H1 (cell line): Measurements from ENCODE around the gene CASP4. TPM values are rescaled to one million over a fixed set of nuclear protein-coding genes. Genes with fewer than 3 reads are reported as not detected.

ENCODE experiments used
- CTCF ChIA-PET: fragments of 300-600 bp; sonication (Branson Sonifier 250); formaldehyde crosslinking; loops from one replicate; lab custom pipeline; 2021; ENCODE audit not compliant: partially characterized antibody; lab: Charles Lee
- POLR2A ChIA-PET: fragments of 300-600 bp; sonication (Branson Sonifier 250); formaldehyde crosslinking; loops from one replicate; lab custom pipeline; 2021; ENCODE audit warnings: inconsistent platforms; ENCODE audit not compliant: partially characterized antibody; lab: Charles Lee
- DNase-seq, 2 experiments: peaks; one replicate each; pipeline versions ENCODE4 v3.0.0 to v3.0.0-alpha.2; 2010 to 2022; ENCODE audit warnings: low spot score in 2 of 2, low read depth in 1 of 2, mixed read lengths in 1 of 2
- FAIRE-seq: peaks from 2 replicates; lab custom pipeline; 2011; peaks lifted over from hg19 to GRCh38; lab: Jason Lieb, UNC
- H2AFZ ChIP-seq: 2 replicates; pipeline ENCODE4 v1.8.1; 2012; ENCODE audit warnings: low read length, inconsistent platforms
- H2AK5ac ChIP-seq: 2 replicates; pipeline ENCODE4 v1.6.1; 2013; ENCODE audit warnings: low read depth, low read length
- H2BK120ac ChIP-seq: replicated peaks from 2 replicates; pipeline ENCODE3; 2013; ENCODE audit warnings: low read depth, low read length, inconsistent platforms
- H2BK12ac ChIP-seq: 2 replicates; pipeline ENCODE4 v1.6.1; 2013; ENCODE audit warnings: low read depth, low read length
- H2BK15ac ChIP-seq: 2 replicates; pipeline ENCODE4 v1.6.1; 2013; ENCODE audit warnings: low read length
- H2BK20ac ChIP-seq: 2 replicates; pipeline ENCODE4 v1.6.1; 2013; ENCODE audit warnings: low read length
- H2BK5ac ChIP-seq: 2 replicates; pipeline ENCODE4 v1.6.1; 2013; ENCODE audit warnings: low read depth, low read length
- H3K14ac ChIP-seq: 2 replicates; pipeline ENCODE4 v1.6.1; 2013; ENCODE audit warnings: inconsistent platforms; ENCODE audit not compliant: insufficient read length
- H3K18ac ChIP-seq: 2 replicates; pipeline ENCODE4 v1.6.1; 2013; ENCODE audit warnings: low read length; ENCODE audit errors: extremely low read depth
- H3K23ac ChIP-seq: 2 replicates; pipeline ENCODE4 v1.6.1; 2013; ENCODE audit warnings: inconsistent platforms; ENCODE audit not compliant: insufficient read length
- H3K23me2 ChIP-seq: 2 replicates; pipeline ENCODE4 v1.6.1; 2013; ENCODE audit warnings: low read depth, low read length
- H3K27ac ChIP-seq: 2 replicates; pipeline ENCODE4 v1.6.1; 2011; ENCODE audit warnings: low read depth, low read length, inconsistent platforms
- H3K27me3 ChIP-seq, 4 experiments: replicated peaks in 1 of 4; 1 replicate in 1 of 4; 2 replicates in 3 of 4; pipeline versions ENCODE4 v1.6.1 to v1.8.1; 2011 to 2013; ENCODE audit warnings: low read length in 3 of 4, mild to moderate bottlenecking in 3 of 4, inconsistent platforms in 2 of 4, mixed read lengths in 2 of 4, moderate library complexity in 1 of 4; ENCODE audit not compliant: control insufficient read depth in 3 of 4, insufficient read depth in 3 of 4; ENCODE audit errors: extremely low read depth in 1 of 4
- H3K36me3 ChIP-seq, 4 experiments: 2 replicates each; pipeline versions ENCODE4 v1.6.1 to v1.8.1; 2011 to 2013; ENCODE audit warnings: mild to moderate bottlenecking in 4 of 4, low read length in 3 of 4, moderate library complexity in 2 of 4, control low read depth in 1 of 4, inconsistent platforms in 1 of 4; ENCODE audit not compliant: insufficient read depth in 4 of 4, control insufficient read depth in 2 of 4
- H3K4ac ChIP-seq: replicated peaks from 2 replicates; pipeline ENCODE3; 2013; ENCODE audit warnings: low read length, low read depth, mixed read lengths, inconsistent platforms; ENCODE audit not compliant: insufficient read length
- H3K4me1 ChIP-seq, 4 experiments: replicated peaks in 1 of 4; 1 replicate in 1 of 4; 2 replicates in 3 of 4; pipeline versions ENCODE4 v1.6.1 to v1.8.1; 2011 to 2013; ENCODE audit warnings: low read length in 3 of 4, inconsistent platforms in 2 of 4, mixed read lengths in 1 of 4; ENCODE audit not compliant: insufficient read depth in 4 of 4, control insufficient read depth in 3 of 4
- H3K4me2 ChIP-seq, 2 experiments: 2 replicates each; pipeline versions ENCODE4 v1.6.1 to v1.8.1; 2011 to 2013; ENCODE audit warnings: low read depth in 2 of 2, low read length in 2 of 2, control low read depth in 1 of 2, inconsistent platforms in 1 of 2, mild to moderate bottlenecking in 1 of 2; ENCODE audit not compliant: insufficient read depth in 1 of 2
- H3K4me3 ChIP-seq, 4 experiments: fragments of 200-600, 300-600 bp in 1 of 4; sonication (generic), shearing (Covaris generic), sonication (Bioruptor Twin) in 1 of 4; 2 replicates each; pipeline versions ENCODE4 v1.5.1 to v1.8.1; 2011 to 2016; ENCODE audit warnings: low read length in 4 of 4, low read depth in 3 of 4, control low read depth in 2 of 4, inconsistent platforms in 2 of 4, mild to moderate bottlenecking in 2 of 4, mixed read lengths in 1 of 4, moderate library complexity in 1 of 4; ENCODE audit not compliant: insufficient read depth in 2 of 4; ENCODE audit errors: extremely low read depth in 1 of 4
- H3K56ac ChIP-seq: replicated peaks from 2 replicates; pipeline ENCODE3; 2013; ENCODE audit warnings: low read depth, mild to moderate bottlenecking, mixed read lengths, low read length, inconsistent platforms; ENCODE audit not compliant: insufficient read length
- H3K79me1 ChIP-seq: 2 replicates; pipeline ENCODE4 v1.6.1; 2013; ENCODE audit warnings: low read depth, low read length, control low read depth
- H3K79me2 ChIP-seq, 2 experiments: 2 replicates each; pipeline versions ENCODE4 v1.6.1 to v1.8.1; 2012 to 2013; ENCODE audit warnings: low read length in 2 of 2, mild to moderate bottlenecking in 2 of 2, inconsistent platforms in 1 of 2; ENCODE audit not compliant: insufficient read depth in 2 of 2, control insufficient read depth in 1 of 2
- H3K9ac ChIP-seq, 4 experiments: replicated peaks in 1 of 4; 1 replicate in 1 of 4; 2 replicates in 3 of 4; pipeline versions ENCODE4 v1.6.1 to v1.8.1; 2011 to 2013; ENCODE audit warnings: low read depth in 3 of 4, low read length in 3 of 4, control low read depth in 2 of 4, mild to moderate bottlenecking in 2 of 4, moderate library complexity in 2 of 4, inconsistent platforms in 1 of 4; ENCODE audit errors: extremely low read depth in 1 of 4
- H3K9me3 ChIP-seq, 2 experiments: 2 replicates each; pipeline versions ENCODE4 v1.6.1 to v1.8.1; 2012 to 2013; ENCODE audit warnings: mild to moderate bottlenecking in 2 of 2, moderate library complexity in 2 of 2, control low read depth in 1 of 2, inconsistent platforms in 1 of 2, low read depth in 1 of 2, low read length in 1 of 2, mixed read lengths in 1 of 2; ENCODE audit not compliant: insufficient read depth in 2 of 2
- H4K20me1 ChIP-seq, 2 experiments: replicated peaks in 1 of 2; 2 replicates each; pipeline versions ENCODE3 to v1.8.1; 2011 to 2013; ENCODE audit warnings: inconsistent platforms in 2 of 2, low read length in 2 of 2, mild to moderate bottlenecking in 1 of 2; ENCODE audit not compliant: insufficient read depth in 2 of 2, control insufficient read depth in 1 of 2
- H4K5ac ChIP-seq: 2 replicates; pipeline ENCODE4 v1.6.1; 2013; ENCODE audit warnings: low read length, low read depth, mixed read lengths, inconsistent platforms; ENCODE audit not compliant: insufficient read length
- H4K8ac ChIP-seq: 2 replicates; pipeline ENCODE4 v1.8.0; 2013; ENCODE audit warnings: mild to moderate bottlenecking, moderate library complexity, low read length, inconsistent platforms; ENCODE audit not compliant: insufficient read depth; ENCODE audit errors: extremely low read depth
- H4K91ac ChIP-seq: replicated peaks from 2 replicates; pipeline ENCODE3; 2013; ENCODE audit warnings: low read length, mixed read lengths, inconsistent platforms; ENCODE audit not compliant: insufficient read length
- BACH1 ChIP-seq: IDR thresholded peaks from 2 replicates; pipeline ENCODE4 v1.6.1; 2012; ENCODE audit warnings: low read length, improper control_type of control experiment
- JUND ChIP-seq: IDR thresholded peaks from 2 replicates; pipeline ENCODE4 v1.6.1; 2011; ENCODE audit warnings: mild to moderate bottlenecking, improper control_type of control experiment, low read length
- polyA plus RNA-seq, 7 experiments: library from polyadenylated mRNA; depleted of rRNA in 3 of 7; stranded (reverse) in 5 of 7; unstranded in 2 of 7; fragments of >200 nt in 5 of 7; fragments of 200-250 nt in 2 of 7; gene quantifications; 1 replicate in 5 of 7; 2 replicates in 1 of 7; 4 replicates in 1 of 7; pipeline versions ENCODE4 v1.2.1 to v1.2.3, GENCODE V29; 2011 to 2013; ENCODE audit warnings: missing spikeins in 2 of 7, mixed read lengths in 2 of 7
- total RNA-seq: library from RNA; stranded (reverse); fragmentation: NEBNext Ultra II Directional; extraction: Animal tissue kit (Norgen Biotek cat#: 25700); gene quantifications from 2 replicates; pipeline ENCODE4 v1.2.1, GENCODE V29; 2021

CASP4 gene
- total and polyA plus RNA-seq, 2 of the 8 experiments (the other 6 are each of a cell fraction or from before 2014, with no cell fraction given) = 0.09 TPM; not detected in 1

- no peak for TF ChIP-seq JUND
- TF ChIP-seq, all 59 proteins: peak for 3
Measured at GRCh38 chr11:104946907-104947306, 21.5 kb downstream of the CASP4 start (continued).

GRCh38 chr11:104944076-104944475, 24.3 kb downstream of the CASP4 start:
- Histone ChIP-seq H2AFZ (no peak overlapping the region), H3K4me2 (no peak overlapping the region), H3K14ac (no peak overlapping the region), H2BK120ac (no peak overlapping the region), H2AK5ac (no peak overlapping the region), H3K27ac (no peak overlapping the region), H3K4me3 (no peak overlapping the region), H4K8ac (no peak overlapping the region), H4K20me1 (no peaks in the 10 kb centered on the region), H3K23ac (no peak overlapping the region), H4K5ac (no peak overlapping the region), H2BK15ac (no peak overlapping the region), H2BK5ac (no peak overlapping the region), H2BK12ac (no peak overlapping the region), H2BK20ac (no peak overlapping the region), H3K79me2 (no peaks in the 10 kb centered on the region), H3K79me1 (no peaks in the 10 kb centered on the region), H3K18ac (no peak overlapping the region), H3K27me3 (no peaks in the 10 kb centered on the region), H3K9ac (no peak overlapping the region), H3K36me3 (no peaks in the 10 kb centered on the region), H3K9me3 (no peaks in the 10 kb centered on the region), H3K4ac (no peak overlapping the region), H3K56ac (no peak overlapping the region), H3K23me2 (no peaks in the 10 kb centered on the region), H3K4me1 (no peaks in the 10 kb centered on the region), H4K91ac (no peak overlapping the region)
- TF ChIP-seq BACH1 = no peak
- ChIA-PET POLR2A (no interaction called here), CTCF (interaction anchor here (0.8 to 1.3 kb wide), 3 partner anchors 25 to 396 kb away, joined by 3 to 5 read pairs (median 4); no protein-coding TSS in a partner anchor)
- DNase-seq = no peak
- FAIRE-seq = no peak
